ENCODE measurements around the gene NACA2. TPM values are rescaled to one million over a fixed set of nuclear protein-coding genes. Genes with fewer than 3 reads are reported as not detected.

The NACA2 gene
- total and polyA plus RNA-seq, 2 of the 4 experiments (the other 2 are of a cell fraction): not detected

GRCh38 chr17:61586031-61586566 lies 4.9 kb downstream of the NACA2 start:
- H2AK9ac ChIP-seq (replicated peaks; ENCODE audit: low read depth, low read length, poor library complexity): no peak overlapping the region
- no peak overlapping the region for H2BK15ac ChIP-seq (ENCODE audit: low read depth, low read length)
- no CpG with 5 or more reads among the region's 4 CpGs for WGBS, 2 experiments (ENCODE audit: extremely low coverage in 2 of 2, insufficient read length in 1 of 2)
- no peak overlapping the region for H3K56ac ChIP-seq (ENCODE audit: extremely low read depth, insufficient read depth, low read length)
- no peak overlapping the region for H3K4me2 ChIP-seq (ENCODE audit: low read depth, low read length)
- H3K9me1 ChIP-seq (ENCODE audit: insufficient read depth, low read length): peaks cover 1% of the 10 kb centered on the region; the same call in 1 of the 2 replicates
- no peak overlapping the region for H2BK20ac ChIP-seq (ENCODE audit: low read depth, low read length)
- no peak overlapping the region for H4K91ac ChIP-seq (ENCODE audit: insufficient read depth, low read depth, low read length)
- H2AFZ ChIP-seq (replicated peaks; ENCODE audit: low read length, poor library complexity): no peak overlapping the region
- no peaks in the 10 kb centered on the region for H3K79me1 ChIP-seq (ENCODE audit: low read depth in 1 of 2, low read length in 2 of 2)
- DNase-seq: no peak
- no peak overlapping the region for H4K8ac ChIP-seq (ENCODE audit: low read depth in 2 of 2, low read length in 2 of 2)
- ChIA-PET CTCF (no interaction called here), POLR2A (ENCODE audit: unreplicated experiment) (no interaction called here)
- no peak overlapping the region for H3K23ac ChIP-seq (ENCODE audit: low read depth, low read length)
- no TSS peak for BruUV-seq (replicated peaks)
- no peak overlapping the region for H3K14ac ChIP-seq (replicated peaks; ENCODE audit: low read depth, low read length)
- no peak overlapping the region for H2AK5ac ChIP-seq (ENCODE audit: low read depth, low read length)
- in situ Hi-C loops (cut with MboI; ENCODE audit: low sequenced_read_pairs): no loop called here
- H4K20me1 ChIP-seq (ENCODE audit: insufficient read depth, low read length): no peaks in the 10 kb centered on the region
- H3K9me3 ChIP-seq (ENCODE audit: control insufficient read depth, insufficient read depth, low read length): no peaks in the 10 kb centered on the region
- no peak overlapping the region for H2BK5ac ChIP-seq (ENCODE audit: low read depth, low read length, poor library complexity, severe bottlenecking)
- ATAC-seq (ENCODE audit: low read depth): no peak
- no peak overlapping the region for H3K4ac ChIP-seq (ENCODE audit: low read depth, low read length)
- TF ChIP-seq MXI1 (IDR thresholded peaks at IDR 0.05; ENCODE audit: borderline replicate concordance, low read depth, low read length): no peak
- no peak for TF ChIP-seq CHD1 (IDR thresholded peaks at IDR 0.05; ENCODE audit: low read depth, low read length)
- TF ChIP-seq CTCF (conservative IDR thresholded peaks at IDR 0.05; ENCODE audit: low read depth, low read length): no peak
- H3K36me3 ChIP-seq (ENCODE audit: control insufficient read depth, insufficient read depth, low read length): no peaks in the 10 kb centered on the region
- intact Hi-C loops (cut with micrococcal nuclease): no loop called here
- no peak overlapping the region for H3K18ac ChIP-seq (ENCODE audit: low read depth, low read length)
- dilution Hi-C loops (cut with HindIII; ENCODE audit: low sequenced_read_pairs, unreplicated experiment): no loop called here
- peaks cover 1% of the 10 kb centered on the region; the same call in 1 of the 2 replicates for H3K4me1 ChIP-seq (ENCODE audit: control insufficient read depth, insufficient read depth, low read length)
- no peak overlapping the region for H3K27ac ChIP-seq (ENCODE audit: insufficient read depth, low read length)
- H3K27me3 ChIP-seq (ENCODE audit: control insufficient read depth, insufficient read depth, low read length): peaks cover 15% of the 10 kb centered on the region
- no peak overlapping the region for H3K4me3 ChIP-seq (ENCODE audit: insufficient read depth, low read depth, low read length)
- H3K9ac ChIP-seq (ENCODE audit: low read depth, low read length): no peak overlapping the region
- H2BK120ac ChIP-seq (ENCODE audit: low read depth, low read length): no peak overlapping the region
- no peak overlapping the region for H4K5ac ChIP-seq (ENCODE audit: low read depth, low read length)

Measured in IMR-90 (cell line).